Right lobe of liver (tissue), 6 donors: Measurements from ENCODE around the gene PBXIP1. TPM values are rescaled to one million over a fixed set of nuclear protein-coding genes. Genes with fewer than 3 reads are reported as not detected.

ENCODE experiments used
- ATAC-seq, 4 donors: fragments of 200-7000 bp; cut with Tn5 transposase; one replicate each; pipeline ENCODE4 v1.9.1; 2020; ENCODE audit warnings: mild to moderate bottlenecking in 4 of 4, moderate library complexity in 4 of 4
- DNase-seq, 3 donors: peaks; one replicate each; pipeline ENCODE4 v3.0.0-alpha.2; 2020
- H3K27ac ChIP-seq, 3 donors: fragments of 200-600 bp; one replicate each; pipeline ENCODE4 v1.8.0; 2022
- H3K27me3 ChIP-seq, 2 donors: fragments of 200-600 bp; one replicate each; pipeline ENCODE4 v1.8.0; 2022
- H3K36me3 ChIP-seq, 4 donors: fragments of 200-600 bp; sonication (generic) in 1 of 4; one replicate each; pipeline versions ENCODE4 v1.5.1 to v1.8.0; 2017 to 2022; ENCODE audit warnings: control low read depth in 1 of 4
- H3K4me1 ChIP-seq, 4 donors: fragments of 200-600 bp; sonication (generic) in 1 of 4; one replicate each; pipeline versions ENCODE4 v1.5.1 to v1.8.0; 2017 to 2022; ENCODE audit warnings: control low read depth in 1 of 4
- H3K4me3 ChIP-seq, 3 donors: fragments of 200-600 bp; one replicate each; pipeline ENCODE4 v1.8.0; 2022
- H3K9me3 ChIP-seq, 4 donors: fragments of 200-600 bp; sonication (generic) in 1 of 4; one replicate each; pipeline versions ENCODE4 v1.5.1 to v1.8.0; 2017 to 2022; ENCODE audit warnings: control low read depth in 1 of 4
- CTCF ChIP-seq, 4 donors: fragments of 200-600 bp in 3 of 4; fragments of 450-650 bp in 1 of 4; IDR thresholded peaks; one replicate each; pipeline versions ENCODE4 v1.5.1 to v1.8.0; 2016 to 2022; ENCODE audit warnings: antibody characterized with exemption in 4 of 4, mild to moderate bottlenecking in 2 of 4
- POLR2A ChIP-seq: fragments of 450-650 bp; IDR thresholded peaks from one replicate; pipeline ENCODE4 v1.6.1; 2017; ENCODE audit warnings: antibody characterized with exemption, mild to moderate bottlenecking
- WGBS: methylation state at CpG from one replicate; pipeline ENCODE4 v1.1.6; 2018; ENCODE audit warnings: low coverage, low lambda C conversion rate; ENCODE audit not compliant: insufficient coverage; ENCODE audit errors: missing lambda C conversion rate; 5-methylcytosine and 5-hydroxymethylcytosine counted together
- intact Hi-C, 2 donors: fragments of 100-400 bp; cut with DNase I; formaldehyde crosslinking; loops; one replicate each; pipeline versions ENCODE4 v1.11.2 to v1.14.1; 2022
- total RNA-seq, 6 experiments: library from RNA; depleted of rRNA in 2 of 6; stranded (reverse); fragments of >200 nt in 2 of 6; fragmentation: NEBNext Ultra II Directional in 3 of 6; extraction: Animal tissue kit (Norgen Biotek cat#: 25700) in 3 of 6; gene quantifications; one replicate each; pipeline versions ENCODE4 v1.1.0 to v1.2.4, GENCODE V29; 2016 to 2023
- donor health status: DM: no; HTN: yes; CAD: no.
- donor health status: DM: no; HTN: no; CAD: no.
- donor health status: DM: no; HTN: no; CAD: no.
- donor health status: DM: no; HTN: yes; CAD: no.
- donor health status: DM: no; HTN: yes; CAD: no.

PBXIP1 gene
- total RNA-seq, 6 experiments from 2014 or later: 16.7 to 25.9 (median 19.1) TPM

GRCh38 chr1:154966111-154966510, 10.2 kb upstream of the PBXIP1 start:
- peaks cover 4 to 55% (median 29%) of the 10 kb centered on the region in 4 donors for H3K36me3 ChIP-seq
- DNase-seq: no peak
- no peaks in the 10 kb centered on the region for H3K27me3 ChIP-seq
- no peak overlapping the region for H3K4me3 ChIP-seq
- no peaks in the 10 kb centered on the region for H3K9me3 ChIP-seq
- intact Hi-C loops: no loop called here
- no CpG with 5 or more reads among the region's 7 CpGs for WGBS
- TF ChIP-seq POLR2A (no peak), CTCF (IDR thresholded peaks at IDR 0.05) (no peak)
- H3K27ac ChIP-seq: no peak overlapping the region
- peaks cover 0 to 20% (median 5%) of the 10 kb centered on the region in 4 donors for H3K4me1 ChIP-seq
- no peak for ATAC-seq

- TF ChIP-seq CTCF (IDR thresholded peaks at IDR 0.05): no peak
- TF ChIP-seq POLR2A: no peak
- no peak for ATAC-seq
- no peak for DNase-seq
- peaks cover 0 to 19% (median 0%) of the 10 kb centered on the region in 4 donors for H3K4me1 ChIP-seq
- H3K4me3 ChIP-seq: no peak overlapping the region
- H3K27me3 ChIP-seq: no peaks in the 10 kb centered on the region
- WGBS: no CpG with 5 or more reads among the region's 6 CpGs
- H3K9me3 ChIP-seq: no peaks in the 10 kb centered on the region
- peaks cover 4 to 59% (median 29%) of the 10 kb centered on the region in 4 donors for H3K36me3 ChIP-seq
- intact Hi-C loops: no loop called here
- no peak overlapping the region for H3K27ac ChIP-seq
Observed at GRCh38 chr1:154964359-154964758, 8.5 kb upstream of the PBXIP1 start.

GRCh38 chr1:154963643-154964042, 7.7 kb upstream of the PBXIP1 start:
- DNase-seq (no peak), ATAC-seq (no peak)
- no peaks in the 10 kb centered on the region for H3K27me3 ChIP-seq
- H3K4me1 ChIP-seq: peaks cover 0 to 19% (median 0%) of the 10 kb centered on the region in 4 donors
- intact Hi-C loops: no loop called here
- 85% methylated on average over 4 of the region's 8 CpGs for WGBS
- H3K36me3 ChIP-seq: peaks cover 4 to 62% (median 29%) of the 10 kb centered on the region in 4 donors
- H3K27ac ChIP-seq: no peak overlapping the region
- no peaks in the 10 kb centered on the region for H3K9me3 ChIP-seq
- no peak overlapping the region for H3K4me3 ChIP-seq
- TF ChIP-seq CTCF (IDR thresholded peaks at IDR 0.05) (no peak), POLR2A (no peak)

- Histone ChIP-seq H3K9me3 (no peaks in the 10 kb centered on the region), H3K27ac (peak overlapping the region in 1 of 3 donors; percentile 100), H3K4me3 (peak overlapping the region in 2 of 3 donors; percentile 87 to 93), H3K27me3 (no peaks in the 10 kb centered on the region), H3K4me1 (peaks cover 0 to 19% (median 0%) of the 10 kb centered on the region in 4 donors), H3K36me3 (peaks cover 4 to 60% (median 27%) of the 10 kb centered on the region in 4 donors)
- intact Hi-C loops: no loop called here
- TF ChIP-seq CTCF (IDR thresholded peaks at IDR 0.05) (no peak), POLR2A (no peak)
- WGBS: 100% methylated on average over 1 of the region's 6 CpGs
- ATAC-seq (no peak), DNase-seq (peak in 2 of 3 donors; percentile 47 to 57)
Observed at GRCh38 chr1:154962795-154963330, 7.0 kb upstream of the PBXIP1 start.
